ENCODE results near the gene REPS1.

GRCh38 chr6:138999949-139000725, 12.1 kb upstream of the REPS1 start:
- TF ChIP-seq JARID2 (CRISPR knock-in tag; IDR thresholded peaks at IDR 0.05; ENCODE audit: insufficient replicate concordance) (no peak), NCOA1 (CRISPR knock-in tag; IDR thresholded peaks at IDR 0.05) (no peak), JUN (CRISPR knock-in tag; IDR thresholded peaks at IDR 0.05) (no peak), HDAC6 (IDR thresholded peaks at IDR 0.05; ENCODE audit: low read depth, low read length) (no peak), RNF2 (conservative IDR thresholded peaks at IDR 0.05; ENCODE audit: low read depth) (no peak), CTCF (CRISPR knock-in tag; IDR thresholded peaks at IDR 0.05) (no peak)
